NCI-H446 (cell line): ENCODE results near the gene DDAH1.

Source experiments
- DNase-seq, 2 experiments: peaks; one replicate each; lab custom pipeline; 2025; lab: John Stamatoyannopoulos, UW

The DDAH1 gene

GRCh38 chr1:85303440-85304162 lies 161.4 kb downstream of the DDAH1 start:
- peak in 1 of 2 experiments; percentile 17 for DNase-seq

GRCh38 chr1:85300140-85300539 lies 164.8 kb downstream of the DDAH1 start:
- no peak for DNase-seq

GRCh38 chr1:85297855-85298629 lies 166.9 kb downstream of the DDAH1 start:
- DNase-seq = no peak

GRCh38 chr1:85297538-85297854 lies 167.5 kb downstream of the DDAH1 start:
- no peak for DNase-seq

GRCh38 chr1:85296980-85297379 lies 168.0 kb downstream of the DDAH1 start:
- no peak for DNase-seq

- DNase-seq = no peak
These were observed 169.3 kb downstream of the DDAH1 start for GRCh38 chr1:85295654-85296053.

- DNase-seq = no peak
These were observed 169.9 kb downstream of the DDAH1 start for GRCh38 chr1:85295006-85295431.

- DNase-seq = no peak
These were observed 174.1 kb downstream of the DDAH1 start for GRCh38 chr1:85290826-85291225.

GRCh38 chr1:85289848-85290335 lies 175.1 kb downstream of the DDAH1 start:
- no peak for DNase-seq

GRCh38 chr1:85289207-85289847 lies 175.6 kb downstream of the DDAH1 start:
- DNase-seq = no peak

- DNase-seq = no peak
These were observed 180.8 kb downstream of the DDAH1 start for GRCh38 chr1:85284202-85284601.

- DNase-seq = peak in 1 of 2 experiments; percentile 78
These were observed 181.3 kb downstream of the DDAH1 start for GRCh38 chr1:85283475-85284199.

GRCh38 chr1:85282424-85282823 lies 182.5 kb downstream of the DDAH1 start:
- DNase-seq = no peak

GRCh38 chr1:85280636-85281035 lies 184.3 kb downstream of the DDAH1 start:
- DNase-seq = no peak

GRCh38 chr1:85279458-85280080 lies 185.4 kb downstream of the DDAH1 start:
- no peak for DNase-seq

- DNase-seq = no peak
These were observed 186.1 kb downstream of the DDAH1 start for GRCh38 chr1:85278853-85279314.

GRCh38 chr1:85277802-85278201 lies 187.2 kb downstream of the DDAH1 start:
- DNase-seq = no peak

GRCh38 chr1:85276978-85277639 lies 187.8 kb downstream of the DDAH1 start:
- DNase-seq = no peak

GRCh38 chr1:85276215-85276977 lies 188.6 kb downstream of the DDAH1 start, which contains the start of gene BCL10:
TSS of gene BCL10 (minus strand) at chr1:85276632. CDS start at chr1:85276352, 280 bp downstream.
- peak; percentile 96 to 99 for DNase-seq

GRCh38 chr1:85275701-85276214 lies 189.2 kb downstream of the DDAH1 start:
- DNase-seq = no peak
